Esophagus squamous epithelium (tissue), 4 donors: ENCODE data around the gene KIF21B.

Source experiments
- CTCF ChIP-seq, 6 experiments: fragments of 450-650 bp in 4 of 6; fragments of 200-600 bp in 2 of 6; sonication (generic) in 2 of 6; IDR thresholded peaks; one replicate each; pipeline ENCODE4 v1.5.1; 2016 to 2019; ENCODE audit warnings: antibody characterized with exemption in 6 of 6, mild to moderate bottlenecking in 4 of 6, moderate library complexity in 4 of 6
- POLR2A ChIP-seq, 4 donors: fragments of 450-650 bp; IDR thresholded peaks; one replicate each; pipeline ENCODE4 v1.6.1; 2017; ENCODE audit warnings: antibody characterized with exemption in 4 of 4, mild to moderate bottlenecking in 4 of 4, moderate library complexity in 3 of 4

GRCh38 chr1:200934676-200935245 lies 88.8 kb downstream of the KIF21B start:
- no peak for TF ChIP-seq CTCF (IDR thresholded peaks at IDR 0.05)
- TF ChIP-seq POLR2A (IDR thresholded peaks at IDR 0.05): no peak
